K562 (cell line): ENCODE results near the gene MAN1A1. TPM values are rescaled to one million over a fixed set of nuclear protein-coding genes. Genes with fewer than 3 reads are reported as not detected.
A peak's percentile ranks its signal among the peaks of the same experiment; 100 is the strongest.

Experiments
- ARID2 ChIP-seq: fragments of 450-650 bp; IDR thresholded peaks from 2 replicates; pipeline ENCODE4 v1.6.1; 2017; ENCODE audit warnings: antibody characterized with exemption, mild to moderate bottlenecking
- CCNT2 ChIP-seq: IDR thresholded peaks from 2 replicates; pipeline ENCODE4 v1.6.1; 2011; ENCODE audit warnings: borderline replicate concordance, low read depth, mild to moderate bottlenecking, moderate library complexity, mixed read lengths, low read length; ENCODE audit not compliant: insufficient read length; ENCODE audit errors: extremely low read depth
- CHAMP1 ChIP-seq: fragments of 450-650 bp; IDR thresholded peaks from 2 replicates; pipeline ENCODE4 v1.6.1; 2016; ENCODE audit warnings: mild to moderate bottlenecking
- CTCF ChIP-seq, 3 experiments: IDR thresholded peaks in 2 of 3; conservative IDR thresholded peaks in 1 of 3; 2 replicates each; pipeline ENCODE4 v1.5.1; 2011 to 2012; ENCODE audit warnings: low read length in 3 of 3, mild to moderate bottlenecking in 3 of 3, control low read depth in 2 of 3, improper control_type of control experiment in 1 of 3, inconsistent platforms in 1 of 3, low read depth in 1 of 3, mixed read lengths in 1 of 3, moderate library complexity in 1 of 3; ENCODE audit not compliant: insufficient read depth in 2 of 3
- DACH1 ChIP-seq: fragments of 450-650 bp; IDR thresholded peaks from 2 replicates; pipeline ENCODE4 v1.6.1; 2018; ENCODE audit not compliant: partially characterized antibody
- FOXJ2 ChIP-seq: fragments of 200-800 bp; sonication (Bioruptor generic); IDR thresholded peaks from 2 replicates; pipeline ENCODE4 v1.6.1; 2016; ENCODE audit warnings: missing genetic modification characterization, missing compliant biosample characterization
- HMGXB4 ChIP-seq: sonication (generic); formaldehyde crosslinking; IDR thresholded peaks from 2 replicates; pipeline ENCODE4 v1.8.1; 2023; ENCODE audit warnings: mild to moderate bottlenecking, missing genetic modification reagents
- HNRNPL ChIP-seq: fragments of 200-400 bp; formaldehyde crosslinking; IDR thresholded peaks from 2 replicates; pipeline ENCODE4 v1.6.1; 2017; ENCODE audit warnings: low read depth, mild to moderate bottlenecking, low read length
- KDM5B ChIP-seq: fragments of 200-600 bp; sonication (generic); IDR thresholded peaks from 2 replicates; pipeline ENCODE4 v1.6.1; 2012; ENCODE audit warnings: low read depth, mild to moderate bottlenecking, moderate library complexity, low read length, control low read depth, inconsistent platforms; ENCODE audit not compliant: insufficient replicate concordance
- NR0B1 ChIP-seq: fragments of 450-650 bp; IDR thresholded peaks from one replicate; pipeline ENCODE4 v1.6.1; 2018; ENCODE audit warnings: mild to moderate bottlenecking, moderate library complexity; ENCODE audit not compliant: partially characterized antibody
- PCBP2 ChIP-seq: fragments of 200-400 bp; formaldehyde crosslinking; IDR thresholded peaks from 2 replicates; pipeline ENCODE4 v1.6.1; 2018; ENCODE audit warnings: low read length, low read depth, mild to moderate bottlenecking, moderate library complexity; ENCODE audit not compliant: poor library complexity, severe bottlenecking
- PHB2 ChIP-seq: fragments of 450-650 bp; IDR thresholded peaks from 2 replicates; pipeline ENCODE4 v1.6.1; 2017; ENCODE audit warnings: low read depth
- RB1 ChIP-seq: fragments of 450-650 bp; IDR thresholded peaks from 2 replicates; pipeline ENCODE4 v1.6.1; 2017; ENCODE audit warnings: low read depth, mild to moderate bottlenecking
- RFX1 ChIP-seq: fragments of 450-650 bp; IDR thresholded peaks from 2 replicates; pipeline ENCODE4 v1.6.1; 2016; ENCODE audit warnings: mild to moderate bottlenecking, moderate library complexity
- SIRT6 ChIP-seq: IDR thresholded peaks from one replicate; pipeline ENCODE4 v1.6.1; 2012; ENCODE audit warnings: low read depth, mild to moderate bottlenecking, control low read depth, inconsistent platforms, low read length, moderate library complexity
- STAT5B ChIP-seq: fragments of 250-450 bp; sonication (Bioruptor Pico); IDR thresholded peaks from 2 replicates; pipeline ENCODE4 v1.8.0; 2021; ENCODE audit warnings: mild to moderate bottlenecking, inconsistent platforms
- USF1 ChIP-seq: sonication (generic); formaldehyde crosslinking; IDR thresholded peaks from 2 replicates; pipeline ENCODE4 v1.9.0; 2022; ENCODE audit warnings: mild to moderate bottlenecking, missing genetic modification reagents
- ZC3H11A ChIP-seq: IDR thresholded peaks from 2 replicates; pipeline ENCODE4 v1.6.1; 2012; ENCODE audit warnings: low read depth, low read length, improper control_type of control experiment
- ZNF224 ChIP-seq: sonication (generic); formaldehyde crosslinking; IDR thresholded peaks from 2 replicates; pipeline ENCODE4 v1.8.0; 2022; ENCODE audit warnings: mild to moderate bottlenecking, missing genetic modification reagents
- ZNF778 ChIP-seq: fragments of 450-650 bp; formaldehyde crosslinking; IDR thresholded peaks from 2 replicates; pipeline ENCODE4 v1.4.0; 2020; ENCODE audit warnings: mild to moderate bottlenecking, moderate library complexity
- ZZZ3 ChIP-seq: fragments of 450-650 bp; IDR thresholded peaks from 2 replicates; pipeline ENCODE4 v1.6.1; 2016; ENCODE audit warnings: antibody characterized with exemption, mild to moderate bottlenecking, moderate library complexity
- polyA plus RNA-seq, 8 experiments: library from polyadenylated mRNA; depleted of rRNA in 4 of 8; stranded (reverse) in 5 of 8; unstranded in 3 of 8; fragments of >200 nt; fragmentation: Nextera tagmentation in 2 of 8; fragmentation: Illumina TruSeq in 1 of 8; extraction: Ambion mirVana in 2 of 8; extraction: Trizol in 1 of 8; gene quantifications; 2 replicates each; pipeline versions ENCODE4 v1.2.1 to v1.2.3, GENCODE V29; 2011 to 2014; ENCODE audit warnings: inconsistent platforms in 1 of 8, missing spikeins in 1 of 8
- total RNA-seq, 7 experiments: library from RNA; depleted of rRNA in 6 of 7; stranded (reverse); fragments of >200 nt in 6 of 7; fragmentation: Illumina TruSeq in 2 of 7; extraction: Trizol in 2 of 7; gene quantifications; 2 replicates each; pipeline versions ENCODE4 v1.2.1 to v1.2.3, GENCODE V29; 2011 to 2021; ENCODE audit warnings: low replicate concordance in 1 of 7

Gene MAN1A1
- total and polyA plus RNA-seq, 9 of the 15 experiments (the other 6 are each of a cell fraction or from before 2014, with no cell fraction given) = 24.5 to 78.4 (median 59.7) TPM

GRCh38 chr6:119308048-119308570 lies 41.5 kb downstream of the MAN1A1 start (continued):
- TF ChIP-seq PHB2 (no peak), FOXJ2 (tag) (peak; percentile 71), CCNT2 (no peak), ZZZ3 (0 out of 2 replicates have a peak, but pooled peaks have one; percentile 24), HNRNPL (no peak), NR0B1 (no peak), ZNF224 (CRISPR knock-in tag) (no peak), ZNF778 (CRISPR knock-in tag) (no peak), SIRT6 (no peak), CHAMP1 (peak; percentile 80; the same call in 1 of the 2 replicates), DACH1 (peak; percentile 70), ARID2 (no peak), HMGXB4 (no peak), USF1 (CRISPR knock-in tag) (no peak), RB1 (no peak), STAT5B (CRISPR knock-in tag) (no peak), PCBP2 (no peak), ZC3H11A (no peak), KDM5B (no peak), RFX1 (no peak), CTCF (IDR thresholded peaks at IDR 0.05 in 2 of 3, conservative IDR thresholded peaks at IDR 0.05 in 1 of 3; ENCODE audit: insufficient read depth in 2 of 3, low read depth in 1 of 3, low read length in 3 of 3) (no peak)
